Skeletal muscle cell (primary cell): Measurements from ENCODE around the gene DFFA.

Source experiments
- DNase-seq: peaks from one replicate; pipeline ENCODE4 v3.0.0-alpha.2; 2010; ENCODE audit warnings: low read depth
- H3K4me3 ChIP-seq: 2 replicates; pipeline ENCODE4 v1.5.1; 2011; ENCODE audit warnings: low read depth, mild to moderate bottlenecking, control low read depth, low read length, moderate library complexity

Gene DFFA

GRCh38 chr1:10472220-10473144 is at the start of gene DFFA:
TSS of gene DFFA (minus strand) at chr1:10472529. CDS start at chr1:10472458, 71 bp downstream.
- H3K4me3 ChIP-seq, result peak within 1 kb of the TSS; percentile 75
- DNase-seq, result peak; percentile 86

GRCh38 chr1:10521537-10522157 is 49.3 kb upstream of the DFFA start:
- H3K4me3 ChIP-seq, result no peak overlapping the region
- no peak for DNase-seq

- no peak for DNase-seq
- no peak overlapping the region for H3K4me3 ChIP-seq
Measured at GRCh38 chr1:10520952-10521351, 48.6 kb upstream of the DFFA start.

DNA sequence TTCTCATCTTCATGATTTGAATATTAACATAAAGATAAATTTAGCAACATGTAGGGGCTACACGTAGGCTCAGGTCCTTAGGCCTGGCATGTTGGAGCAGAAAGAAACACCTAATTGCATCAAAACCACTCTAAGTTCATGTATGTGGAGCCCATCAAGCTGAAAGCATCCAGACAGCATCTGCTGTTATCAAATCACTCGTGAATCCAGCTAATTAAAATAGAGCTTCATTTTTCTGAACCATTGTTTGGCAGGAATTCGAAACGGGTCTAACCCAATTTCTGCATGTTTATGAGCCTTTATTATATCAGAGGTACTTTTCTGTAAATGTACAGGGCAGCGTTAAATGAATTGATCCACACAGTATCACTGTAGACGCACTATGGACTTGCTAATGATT is 48.2 kb upstream of the DFFA start:
- no peak overlapping the region for H3K4me3 ChIP-seq
- DNase-seq, result no peak

- H3K4me3 ChIP-seq, result no peak overlapping the region
Measured at GRCh38 chr1:10519016-10519417, 46.7 kb upstream of the DFFA start.

GRCh38 chr1:10517677-10517982 is 45.3 kb upstream of the DFFA start:
- no peak for DNase-seq
- H3K4me3 ChIP-seq, result no peak overlapping the region

More at GRCh38 chr1:10519016-10519417, 46.7 kb upstream of the DFFA start:
- DNase-seq, result no peak

- no peak overlapping the region for H3K4me3 ChIP-seq
- no peak for DNase-seq
Measured at GRCh38 chr1:10516925-10517676, 44.8 kb upstream of the DFFA start.

GRCh38 chr1:10515976-10516750 is 43.8 kb upstream of the DFFA start:
- DNase-seq, result no peak

GRCh38 chr1:10515301-10515975 is 43.1 kb upstream of the DFFA start:
- H3K4me3 ChIP-seq, result no peak overlapping the region
- DNase-seq, result no peak

More at GRCh38 chr1:10515976-10516750, 43.8 kb upstream of the DFFA start:
- no peak overlapping the region for H3K4me3 ChIP-seq

DNA sequence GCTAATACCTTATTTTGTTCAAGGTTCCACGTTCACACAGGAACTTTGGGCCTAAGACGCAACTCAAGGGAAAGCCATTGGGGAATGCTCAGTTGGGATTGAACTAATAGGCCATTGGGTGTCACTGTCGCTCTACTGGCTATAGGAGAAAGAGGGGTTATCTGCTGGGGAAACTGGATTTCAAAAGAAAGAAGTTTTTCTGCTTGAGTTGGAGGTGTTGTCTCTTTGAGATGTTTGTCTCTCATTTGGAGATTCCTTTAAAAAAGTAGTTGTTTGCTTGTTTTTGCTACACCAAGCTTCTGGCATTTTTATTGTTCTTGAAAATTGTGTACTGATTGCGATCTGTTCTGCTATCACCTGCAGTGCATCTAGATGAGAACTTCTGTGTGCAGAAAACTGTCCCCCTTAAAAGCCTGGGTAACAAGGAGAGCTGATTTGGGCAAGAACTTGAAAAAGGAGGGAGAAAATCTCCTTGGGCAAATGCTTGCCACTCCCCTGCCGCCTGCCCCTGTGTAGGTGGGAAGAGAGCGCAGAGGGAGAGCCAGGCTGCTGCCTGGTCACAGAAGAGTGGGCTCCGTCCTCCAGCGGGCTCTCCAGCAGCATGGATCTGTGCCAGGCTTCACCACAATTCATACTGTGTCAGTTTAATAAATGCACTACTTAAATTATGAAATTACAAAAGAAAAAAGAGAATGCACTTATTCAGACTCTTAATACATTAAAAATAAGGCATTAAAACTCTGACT is 42.3 kb upstream of the DFFA start:
- no peak for DNase-seq
- no peak overlapping the region for H3K4me3 ChIP-seq

DNA sequence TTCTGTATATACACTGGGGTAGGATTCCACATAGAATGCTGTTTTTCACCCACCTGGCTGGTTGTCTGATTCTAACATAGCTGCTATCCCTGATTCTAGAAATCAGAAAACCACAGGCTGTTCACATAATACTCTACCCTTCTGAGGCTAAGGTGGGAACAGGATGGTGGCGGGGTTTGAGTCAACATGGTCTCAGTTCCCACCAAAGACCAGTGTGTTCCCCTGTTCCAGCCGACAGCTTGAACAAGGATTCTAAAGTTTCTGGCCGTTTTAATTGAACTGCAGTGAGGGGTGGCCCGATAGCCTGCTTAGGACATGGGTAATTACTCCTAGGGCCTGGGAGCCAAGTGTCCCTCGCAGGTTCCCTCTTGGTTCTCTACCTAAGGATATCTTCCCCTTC is 40.9 kb upstream of the DFFA start:
- no peak overlapping the region for H3K4me3 ChIP-seq
- no peak for DNase-seq

- no peak for DNase-seq
- H3K4me3 ChIP-seq, result no peak overlapping the region
Measured at GRCh38 chr1:10511494-10511885, 39.2 kb upstream of the DFFA start.

GRCh38 chr1:10510520-10511493 is 38.5 kb upstream of the DFFA start:
- peak; percentile 76 for DNase-seq
- peak overlapping the region; percentile 11 for H3K4me3 ChIP-seq

- DNase-seq, result no peak
- no peak overlapping the region for H3K4me3 ChIP-seq
Measured at GRCh38 chr1:10509809-10510509, 37.6 kb upstream of the DFFA start.

DNA sequence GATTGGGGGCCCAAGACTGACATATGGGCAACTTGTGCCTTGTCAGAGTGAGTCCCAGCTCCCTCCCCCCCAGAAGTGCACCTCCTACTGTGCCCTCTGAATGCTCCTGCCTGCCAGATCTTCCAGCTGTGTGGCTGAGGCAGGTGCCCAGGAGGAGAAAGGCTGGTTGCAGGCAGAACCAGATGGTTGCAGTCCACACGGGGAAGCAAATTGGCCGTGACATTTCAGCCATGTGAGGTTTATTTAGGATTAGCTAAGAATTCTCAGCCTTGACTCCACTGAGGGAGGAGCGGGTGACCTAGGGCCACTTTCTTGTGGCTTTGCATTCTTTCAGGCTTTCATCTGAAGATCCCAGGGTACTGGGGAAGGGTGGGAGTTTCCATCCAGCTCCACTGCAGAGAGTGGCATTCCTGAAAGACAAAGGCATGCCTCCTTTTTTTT is 36.2 kb upstream of the DFFA start:
- DNase-seq, result no peak
- no peak overlapping the region for H3K4me3 ChIP-seq

GRCh38 chr1:10507111-10507879 is 35.0 kb upstream of the DFFA start:
- peak; percentile 70 for DNase-seq
- no peak overlapping the region for H3K4me3 ChIP-seq
